ENCODE measurements around the gene ARHGAP22.

Gene ARHGAP22

DNA sequence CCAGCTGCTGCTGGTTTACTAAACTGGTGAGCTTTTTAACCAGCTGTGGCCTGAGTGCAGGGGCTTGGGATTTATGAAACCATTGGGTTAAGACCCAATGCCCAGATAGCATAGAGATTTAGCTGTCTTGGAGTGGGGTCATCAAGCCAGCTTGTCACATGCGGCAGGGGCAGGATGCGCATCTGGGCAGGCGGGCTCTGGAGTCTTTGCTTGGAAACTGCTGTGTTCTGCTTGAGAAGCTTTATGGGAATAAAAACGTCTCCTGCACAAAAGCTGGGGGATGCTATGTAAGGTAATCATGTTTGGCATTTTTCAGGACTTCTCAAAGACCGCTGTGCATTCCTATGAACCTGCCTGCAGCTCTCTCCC is 162.1 kb downstream of the ARHGAP22 start:
- TF ChIP-seq, protein P1, sequence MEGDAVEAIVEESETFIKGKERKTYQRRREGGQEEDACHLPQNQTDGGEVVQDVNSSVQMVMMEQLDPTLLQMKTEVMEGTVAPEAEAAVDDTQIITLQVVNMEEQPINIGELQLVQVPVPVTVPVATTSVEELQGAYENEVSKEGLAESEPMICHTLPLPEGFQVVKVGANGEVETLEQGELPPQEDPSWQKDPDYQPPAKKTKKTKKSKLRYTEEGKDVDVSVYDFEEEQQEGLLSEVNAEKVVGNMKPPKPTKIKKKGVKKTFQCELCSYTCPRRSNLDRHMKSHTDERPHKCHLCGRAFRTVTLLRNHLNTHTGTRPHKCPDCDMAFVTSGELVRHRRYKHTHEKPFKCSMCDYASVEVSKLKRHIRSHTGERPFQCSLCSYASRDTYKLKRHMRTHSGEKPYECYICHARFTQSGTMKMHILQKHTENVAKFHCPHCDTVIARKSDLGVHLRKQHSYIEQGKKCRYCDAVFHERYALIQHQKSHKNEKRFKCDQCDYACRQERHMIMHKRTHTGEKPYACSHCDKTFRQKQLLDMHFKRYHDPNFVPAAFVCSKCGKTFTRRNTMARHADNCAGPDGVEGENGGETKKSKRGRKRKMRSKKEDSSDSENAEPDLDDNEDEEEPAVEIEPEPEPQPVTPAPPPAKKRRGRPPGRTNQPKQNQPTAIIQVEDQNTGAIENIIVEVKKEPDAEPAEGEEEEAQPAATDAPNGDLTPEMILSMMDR (IDR thresholded peaks at IDR 0.05; ENCODE audit: low read depth, low read length), result no peak
- no peak overlapping the region for H3K4me3 ChIP-seq (ENCODE audit: low read depth, low read length)

DNA sequence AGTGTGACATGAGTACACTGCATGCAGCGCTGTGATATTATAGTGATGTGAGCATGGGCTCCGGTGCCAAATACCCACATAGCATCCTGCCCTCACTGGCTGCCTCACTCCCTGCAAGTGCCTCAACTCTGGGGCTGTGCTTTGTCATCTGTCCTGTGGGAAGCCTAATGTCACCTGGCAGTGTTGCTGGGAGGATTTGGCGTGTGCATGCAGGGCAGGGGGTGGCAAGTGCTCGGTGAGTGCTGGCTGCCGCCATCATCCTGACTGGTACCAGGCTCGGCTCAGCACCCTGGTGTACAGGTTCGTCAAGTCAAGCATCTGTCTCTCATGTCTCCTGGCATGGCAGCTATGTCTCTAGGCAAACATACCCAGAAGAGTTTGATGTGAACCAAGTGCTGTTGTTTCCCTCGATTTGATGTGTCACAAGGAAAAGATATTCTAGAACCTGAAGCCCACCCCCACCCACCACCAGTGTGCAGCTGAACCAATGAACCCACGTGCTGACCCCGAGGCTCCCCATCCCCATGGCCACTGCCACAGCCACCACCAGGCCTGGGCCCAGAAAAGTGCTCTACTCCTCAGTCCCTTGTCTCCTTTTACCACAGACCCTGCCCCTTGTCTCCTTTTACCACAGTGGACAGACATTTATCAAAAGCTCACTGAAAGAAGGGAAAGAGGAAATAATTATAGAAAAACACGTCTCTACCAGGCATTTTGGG is 162.6 kb downstream of the ARHGAP22 start:
- TF ChIP-seq, protein P1 (IDR thresholded peaks at IDR 0.05; ENCODE audit: low read depth, low read length), result no peak
- no peak overlapping the region for H3K4me3 ChIP-seq (ENCODE audit: low read depth, low read length)

DNA sequence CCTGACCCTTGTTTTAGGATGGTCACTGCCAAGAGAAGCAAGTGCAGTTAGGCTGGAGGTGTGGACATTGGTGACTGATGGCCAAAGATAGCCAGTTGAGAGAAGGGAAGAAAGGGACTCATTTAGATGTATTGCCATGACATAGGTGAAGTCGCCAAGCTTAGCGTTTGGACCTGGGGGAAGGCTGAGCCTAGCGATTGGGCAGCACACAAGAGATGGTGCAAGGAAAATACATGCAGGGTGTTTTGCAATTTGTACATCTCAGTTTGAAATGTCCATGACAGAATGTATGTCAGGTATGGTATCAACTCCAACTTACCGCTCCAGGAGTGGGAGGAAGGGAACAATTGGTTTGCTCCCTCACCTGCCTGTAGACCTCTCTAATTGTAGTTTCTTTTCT is 164.1 kb downstream of the ARHGAP22 start:
- TF ChIP-seq, protein P1 (IDR thresholded peaks at IDR 0.05; ENCODE audit: low read depth, low read length), result no peak
- no peak overlapping the region for H3K4me3 ChIP-seq (ENCODE audit: low read depth, low read length)

DNA sequence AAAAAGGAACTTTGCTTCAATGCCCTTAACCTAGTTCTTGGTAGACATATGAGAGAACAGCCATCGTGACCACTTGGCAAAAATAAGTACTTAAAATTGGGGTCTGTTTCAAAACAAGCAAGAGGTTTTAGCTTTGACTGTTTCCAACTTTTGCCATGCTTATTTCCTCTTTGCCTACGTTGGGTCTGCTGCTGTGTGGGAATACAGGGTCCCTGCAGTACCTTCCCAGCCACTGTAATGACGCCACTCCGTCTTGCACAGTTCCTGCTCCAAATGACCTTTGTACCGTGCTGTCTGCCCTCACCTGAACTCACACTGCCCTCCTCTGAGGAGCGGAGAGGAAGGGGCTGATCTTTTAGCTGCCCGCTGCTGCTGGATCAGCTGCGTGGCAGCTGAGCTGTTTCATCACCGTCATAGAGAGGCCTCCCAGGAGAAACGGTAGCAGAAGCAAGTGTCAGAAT is 165.3 kb downstream of the ARHGAP22 start:
- no peak overlapping the region for H3K4me3 ChIP-seq (ENCODE audit: low read depth, low read length)
- TF ChIP-seq, protein P1 (IDR thresholded peaks at IDR 0.05; ENCODE audit: low read depth, low read length), result no peak

DNA sequence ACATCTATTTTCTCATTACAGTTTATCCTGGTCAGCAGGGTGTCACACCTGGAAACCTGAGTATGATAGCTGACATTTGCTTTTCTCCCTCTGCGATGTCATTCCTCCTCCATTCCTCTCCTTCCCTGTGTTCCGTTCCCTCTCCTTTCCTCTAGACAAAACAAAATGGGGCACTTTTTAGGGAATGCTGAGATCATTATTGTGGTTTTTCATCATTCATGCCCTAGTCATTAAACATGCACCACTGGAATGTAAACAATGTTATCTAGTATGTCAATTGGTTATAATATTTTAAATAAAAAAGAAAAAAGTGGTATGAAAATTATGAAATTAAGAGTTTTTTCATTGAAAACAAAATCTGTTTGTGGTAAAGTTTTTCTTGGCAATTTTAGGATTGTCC is 165.8 kb downstream of the ARHGAP22 start:
- TF ChIP-seq, protein P1 (IDR thresholded peaks at IDR 0.05; ENCODE audit: low read depth, low read length), result no peak
- H3K4me3 ChIP-seq (ENCODE audit: low read depth, low read length), result no peak overlapping the region

DNA sequence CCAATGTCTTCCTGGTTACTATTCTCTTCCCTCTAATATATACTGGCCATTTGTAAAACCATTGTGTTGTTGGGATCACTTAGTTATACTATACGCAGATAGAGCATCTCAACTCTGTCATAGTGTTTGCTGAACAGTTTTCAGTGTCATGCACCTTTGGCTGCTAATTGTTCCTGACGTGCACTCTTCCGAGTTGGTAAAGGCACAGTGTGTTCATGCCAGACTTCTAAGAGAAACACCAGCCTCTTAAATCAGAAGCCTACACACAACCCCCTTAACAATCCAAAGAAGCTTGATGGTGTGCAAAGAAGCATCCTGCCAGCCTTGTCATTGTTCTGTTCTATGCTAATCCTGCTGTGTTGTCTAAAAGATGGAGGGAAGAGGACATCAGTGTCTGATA is 167.3 kb downstream of the ARHGAP22 start:
- TF ChIP-seq, protein P1 (IDR thresholded peaks at IDR 0.05; ENCODE audit: low read depth, low read length), result no peak

DNA sequence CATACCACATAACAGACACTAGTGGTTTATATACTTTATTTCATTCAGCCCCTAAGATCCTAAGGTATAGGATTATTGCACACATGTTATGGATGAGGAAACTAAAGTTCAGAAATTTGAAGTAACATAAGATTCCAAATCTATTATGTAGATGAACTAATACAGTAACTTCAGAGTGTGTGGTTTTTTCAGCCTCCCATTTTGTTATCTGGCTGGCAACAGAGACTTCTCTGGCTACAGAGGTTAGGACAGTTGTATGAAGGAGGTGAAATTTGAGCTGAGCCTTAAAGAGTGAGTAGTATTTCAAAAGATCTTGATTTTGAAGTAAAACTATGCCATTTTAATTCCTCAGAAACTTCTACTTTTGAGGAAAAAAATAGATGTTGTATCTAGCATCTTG is 173.0 kb downstream of the ARHGAP22 start:
- TF ChIP-seq, protein P1 (IDR thresholded peaks at IDR 0.05; ENCODE audit: low read depth, low read length), result no peak
- no peak overlapping the region for H3K4me3 ChIP-seq (ENCODE audit: low read depth, low read length)

More for the DNA sequence above, 167.3 kb downstream of the ARHGAP22 start:
- H3K4me3 ChIP-seq (ENCODE audit: low read depth, low read length), result no peak overlapping the region
